Measurements from ENCODE around the gene GBF1.
"Not testable (repeated sequence)": the region's sequence is repeated elsewhere in the genome, so short reads cannot be mapped to it uniquely, and the experiment has no call there.

Gene GBF1

DNA sequence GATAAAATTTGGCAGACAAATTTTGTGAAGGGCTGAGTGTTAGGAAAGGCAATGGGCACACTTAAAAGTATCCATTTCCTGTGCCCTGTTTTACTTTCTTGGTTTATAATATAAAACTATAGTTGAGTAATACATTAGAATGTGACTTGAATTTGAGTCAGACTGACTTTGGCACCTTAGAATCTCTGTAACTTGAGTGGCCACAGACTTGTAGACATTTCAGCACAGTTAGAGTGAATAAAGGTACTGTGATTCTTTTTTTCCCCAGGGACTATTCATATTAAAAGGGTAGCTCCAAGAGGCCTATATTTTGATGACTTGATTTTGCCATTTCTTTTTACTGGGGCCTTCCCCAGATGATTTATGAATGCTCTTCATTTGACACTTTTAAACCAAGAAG lies 22.4 kb downstream of the GBF1 start:
- no peak for DNase-seq (ENCODE audit: low read depth)

DNA sequence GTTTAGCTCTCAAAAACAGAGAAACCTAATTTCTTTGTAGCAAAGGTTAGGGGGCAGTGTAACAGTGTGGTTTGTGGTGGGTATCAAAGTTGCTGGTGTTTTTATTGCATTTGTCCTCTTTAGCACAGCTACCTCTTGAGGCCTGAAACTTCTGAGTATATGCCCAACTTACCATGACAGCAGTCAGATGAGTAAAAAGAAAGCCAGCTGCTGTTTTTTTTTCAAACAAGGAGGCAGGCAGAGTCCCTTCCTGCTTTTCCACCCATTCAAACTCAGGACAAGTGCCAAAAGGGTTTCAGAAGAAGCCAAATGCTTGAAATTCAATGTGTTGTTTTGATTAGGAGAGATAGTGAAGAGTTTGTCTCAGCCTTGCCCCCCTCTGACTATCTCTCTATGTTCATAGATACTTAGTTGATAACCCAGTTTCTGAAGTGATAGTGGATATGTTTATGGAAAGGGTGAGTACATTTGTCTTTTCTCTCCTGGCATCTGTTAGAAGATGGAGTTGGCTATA lies 23.1 kb downstream of the GBF1 start:
- DNase-seq (ENCODE audit: low read depth): no peak

DNA sequence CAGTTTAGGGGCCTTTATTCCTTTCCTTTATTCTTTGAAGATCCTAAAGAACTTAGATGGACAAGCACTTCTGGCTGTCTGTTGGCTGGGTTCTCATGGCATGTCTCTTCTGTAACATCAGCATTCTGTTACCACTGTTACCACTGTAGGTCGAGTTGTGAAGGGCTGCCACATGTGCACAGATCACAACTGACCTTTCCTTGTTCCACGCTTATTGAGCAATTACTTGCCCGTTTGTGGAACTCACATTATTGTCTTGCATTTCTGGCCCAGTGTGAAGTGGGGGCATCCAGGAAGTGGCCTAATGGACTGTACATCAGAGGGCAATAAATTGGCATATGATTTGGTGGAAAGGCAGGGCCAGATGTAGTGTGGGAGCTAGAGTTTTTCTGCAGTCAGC lies 23.7 kb downstream of the GBF1 start:
- DNase-seq (ENCODE audit: low read depth): no peak

- no peak for DNase-seq (ENCODE audit: low read depth)
Observed at GRCh38 chr10:102274062-102274461, 28.7 kb downstream of the GBF1 start.

GRCh38 chr10:102275343-102275742 lies 30.0 kb downstream of the GBF1 start:
- no peak for DNase-seq (ENCODE audit: low read depth)

- no peak for DNase-seq (ENCODE audit: low read depth)
Observed at GRCh38 chr10:102279104-102279503, 33.8 kb downstream of the GBF1 start.

DNA sequence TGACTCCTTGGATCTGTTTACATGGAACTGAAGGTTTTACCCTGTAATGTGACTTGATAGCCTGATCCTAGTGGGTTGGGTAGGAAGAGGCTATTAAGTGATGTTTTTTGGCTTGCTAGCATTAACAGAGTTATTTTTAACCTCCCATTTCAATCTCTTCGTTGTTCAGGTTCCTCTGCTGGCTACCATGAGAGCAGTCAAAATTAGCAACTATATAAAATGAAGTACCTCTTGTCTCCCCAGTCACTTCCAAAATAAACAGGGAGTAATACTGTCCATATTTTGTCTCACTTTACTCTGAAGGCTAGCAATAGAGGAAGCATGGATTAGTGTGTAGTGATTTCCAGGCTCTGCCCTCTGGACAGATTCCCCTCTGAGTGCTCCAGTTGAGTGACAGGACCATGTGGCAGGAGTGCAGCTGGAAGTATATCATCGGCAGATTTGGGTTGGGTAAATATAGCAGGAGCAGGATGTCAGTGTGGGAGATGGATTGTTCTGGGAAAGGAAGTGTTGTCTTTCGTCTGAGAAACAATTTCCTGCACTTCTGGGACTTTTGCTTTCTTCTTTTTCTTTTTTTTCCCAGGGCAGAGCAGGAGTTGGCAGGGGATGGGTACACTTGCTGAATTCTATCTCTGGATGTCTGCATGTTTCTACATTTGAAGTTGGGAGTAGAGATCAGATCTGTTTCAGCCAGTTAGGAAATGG lies 35.2 kb downstream of the GBF1 start:
- DNase-seq (ENCODE audit: low read depth): no peak

DNA sequence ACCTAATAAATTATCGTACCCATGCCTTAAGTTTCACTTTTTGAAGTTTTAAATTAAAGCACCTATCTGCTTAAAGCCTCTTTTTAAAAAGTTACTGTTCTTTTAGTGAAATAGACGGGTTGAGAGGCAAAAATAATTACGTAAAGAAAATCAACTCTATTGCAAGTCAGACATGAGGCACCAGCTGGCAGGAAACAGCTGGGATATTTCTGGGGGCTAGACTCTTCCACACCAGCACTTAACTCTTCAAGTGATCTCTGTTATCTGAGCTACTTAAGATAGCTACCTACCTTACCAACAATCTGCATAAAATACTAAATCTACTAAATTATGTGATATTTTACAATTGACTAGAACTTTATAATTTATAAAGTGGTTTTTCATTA lies 35.8 kb downstream of the GBF1 start:
- DNase-seq (ENCODE audit: low read depth): no peak

DNA sequence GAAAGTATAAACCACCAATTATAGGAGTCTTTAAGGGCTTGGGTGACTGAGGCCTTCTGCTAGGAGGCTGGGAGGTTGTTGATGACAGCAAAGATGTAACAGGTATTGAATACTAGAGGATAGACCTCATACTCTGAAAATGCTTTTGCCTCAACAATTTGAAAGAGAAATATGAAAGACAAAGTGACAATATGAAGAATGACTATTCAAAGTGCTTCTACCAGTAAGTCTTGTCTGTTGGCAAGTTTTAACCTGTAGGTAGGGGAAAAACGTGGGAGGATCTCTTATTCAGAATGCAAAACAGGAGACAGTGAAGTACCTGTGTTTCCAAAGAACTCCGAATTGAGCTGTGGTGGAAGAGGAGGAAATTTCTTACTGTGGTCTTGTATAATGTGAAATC lies 38.2 kb downstream of the GBF1 start:
- no peak for DNase-seq (ENCODE audit: low read depth)

DNA sequence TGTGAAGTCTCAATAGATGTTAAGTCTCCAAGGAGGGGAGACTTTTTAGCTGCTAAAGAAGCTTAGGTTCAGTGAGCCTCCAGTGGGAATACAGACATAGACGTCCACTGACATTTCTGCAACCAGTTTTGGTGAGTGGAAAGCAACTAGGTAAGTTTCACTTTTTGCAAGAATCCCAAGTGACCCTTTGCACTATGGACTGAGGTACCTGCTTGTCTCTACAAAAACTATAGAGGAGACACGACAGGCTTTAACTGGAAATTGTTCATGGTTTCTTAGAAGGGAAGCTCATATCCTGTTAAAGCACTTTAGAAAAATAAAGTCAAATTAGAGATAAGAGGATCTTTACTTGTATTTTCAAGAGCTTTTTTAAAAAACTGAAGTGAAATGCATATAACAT lies 38.6 kb downstream of the GBF1 start:
- DNase-seq (ENCODE audit: low read depth): no peak

GRCh38 chr10:102284531-102284930 lies 39.2 kb downstream of the GBF1 start:
- DNase-seq (ENCODE audit: low read depth): no peak

- DNase-seq (ENCODE audit: low read depth): no peak
Observed at GRCh38 chr10:102285133-102285532, 39.8 kb downstream of the GBF1 start.

- DNase-seq (ENCODE audit: low read depth): no peak
Observed at GRCh38 chr10:102286216-102286615, 40.9 kb downstream of the GBF1 start.

DNA sequence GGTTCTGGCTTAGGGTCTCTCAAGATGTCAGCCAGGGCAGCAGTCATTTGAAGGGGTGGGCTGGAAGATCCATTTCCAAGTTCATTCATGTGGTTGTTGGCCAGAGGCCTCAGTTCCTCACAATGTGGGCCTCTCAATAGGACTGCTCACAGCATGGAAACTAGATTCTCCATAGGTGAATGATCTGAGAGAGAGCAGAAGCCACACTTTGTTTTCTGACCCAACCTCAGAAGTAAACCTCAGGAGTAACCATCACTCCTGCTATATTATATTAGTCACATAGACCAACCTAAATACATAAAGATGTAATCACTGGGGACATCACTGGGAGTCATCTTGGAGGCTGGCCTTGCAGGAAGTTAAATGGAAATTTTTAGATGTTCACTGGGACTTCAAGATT lies 42.2 kb downstream of the GBF1 start:
- no peak for DNase-seq (ENCODE audit: low read depth)

GRCh38 chr10:102287991-102288390 lies 42.7 kb downstream of the GBF1 start:
- DNase-seq (ENCODE audit: low read depth): no peak

- DNase-seq (ENCODE audit: low read depth): no peak
Observed at GRCh38 chr10:102289356-102289755, 44.0 kb downstream of the GBF1 start.

GRCh38 chr10:102289840-102290239 lies 44.5 kb downstream of the GBF1 start:
- DNase-seq (ENCODE audit: low read depth): no peak

GRCh38 chr10:102291221-102291905 lies 46.0 kb downstream of the GBF1 start:
- DNase-seq (ENCODE audit: low read depth): no peak

- DNase-seq (ENCODE audit: low read depth): no peak
Observed at GRCh38 chr10:102297101-102297500, 51.8 kb downstream of the GBF1 start.

DNA sequence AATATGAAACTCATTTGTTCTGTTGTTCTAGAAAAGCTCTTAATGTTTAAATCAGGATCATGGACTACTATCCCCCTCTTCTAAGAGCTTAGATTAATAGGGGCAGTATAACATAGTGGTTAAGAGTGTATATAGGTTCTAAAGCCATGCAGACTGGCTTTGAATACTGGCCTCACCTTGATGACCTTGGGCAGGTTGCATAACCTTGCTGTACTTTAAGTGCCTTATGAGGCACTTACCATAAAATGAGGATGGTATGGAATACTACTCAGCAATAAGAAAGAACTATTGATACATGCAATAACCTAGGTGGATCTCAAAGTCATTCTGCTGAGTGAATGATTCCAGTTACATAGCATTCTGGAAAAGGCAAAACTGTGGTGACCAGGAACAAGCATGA lies 53.6 kb downstream of the GBF1 start:
- DNase-seq (ENCODE audit: low read depth): no peak

DNA sequence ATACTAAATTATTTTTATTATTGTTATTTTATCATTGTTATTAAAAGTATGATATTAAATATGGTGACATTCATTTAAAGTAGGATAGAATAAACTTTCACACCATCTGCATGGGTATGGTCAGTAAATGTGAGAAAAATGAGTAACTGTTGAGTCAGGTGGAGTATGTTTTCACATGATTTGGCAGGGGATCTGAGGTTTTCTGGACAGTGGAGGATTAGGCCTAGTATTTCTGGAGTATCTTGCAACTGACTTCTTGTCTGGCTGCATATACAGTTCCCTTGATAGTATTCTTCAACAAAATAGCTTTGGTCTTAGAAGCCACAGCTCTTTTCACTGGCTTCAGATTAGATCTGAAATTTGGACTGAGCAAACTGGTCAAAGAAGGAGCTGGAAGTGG lies 54.5 kb downstream of the GBF1 start:
- DNase-seq (ENCODE audit: low read depth): no peak

GRCh38 chr10:102300278-102300843 lies 55.0 kb downstream of the GBF1 start:
- no peak for DNase-seq (ENCODE audit: low read depth)

GRCh38 chr10:102300912-102301311 lies 55.6 kb downstream of the GBF1 start:
- not testable (repeated sequence) for DNase-seq (ENCODE audit: low read depth)
